VCaP (cell line): ENCODE data around the gene ADARB2.

Experiments
- H3K27ac ChIP-seq: fragments of 450-650 bp; 2 replicates; pipeline ENCODE4 v1.5.1; 2017
- TF ChIP-seq, protein P1 (sequence below): fragments of 450-650 bp; conservative IDR thresholded peaks from 2 replicates; pipeline ENCODE4 v1.5.1; 2017; ENCODE audit warnings: mild to moderate bottlenecking, moderate library complexity

Gene ADARB2

GRCh38 chr10:1573981-1574380 is 163.3 kb downstream of the ADARB2 start:
- TF ChIP-seq, protein P1, sequence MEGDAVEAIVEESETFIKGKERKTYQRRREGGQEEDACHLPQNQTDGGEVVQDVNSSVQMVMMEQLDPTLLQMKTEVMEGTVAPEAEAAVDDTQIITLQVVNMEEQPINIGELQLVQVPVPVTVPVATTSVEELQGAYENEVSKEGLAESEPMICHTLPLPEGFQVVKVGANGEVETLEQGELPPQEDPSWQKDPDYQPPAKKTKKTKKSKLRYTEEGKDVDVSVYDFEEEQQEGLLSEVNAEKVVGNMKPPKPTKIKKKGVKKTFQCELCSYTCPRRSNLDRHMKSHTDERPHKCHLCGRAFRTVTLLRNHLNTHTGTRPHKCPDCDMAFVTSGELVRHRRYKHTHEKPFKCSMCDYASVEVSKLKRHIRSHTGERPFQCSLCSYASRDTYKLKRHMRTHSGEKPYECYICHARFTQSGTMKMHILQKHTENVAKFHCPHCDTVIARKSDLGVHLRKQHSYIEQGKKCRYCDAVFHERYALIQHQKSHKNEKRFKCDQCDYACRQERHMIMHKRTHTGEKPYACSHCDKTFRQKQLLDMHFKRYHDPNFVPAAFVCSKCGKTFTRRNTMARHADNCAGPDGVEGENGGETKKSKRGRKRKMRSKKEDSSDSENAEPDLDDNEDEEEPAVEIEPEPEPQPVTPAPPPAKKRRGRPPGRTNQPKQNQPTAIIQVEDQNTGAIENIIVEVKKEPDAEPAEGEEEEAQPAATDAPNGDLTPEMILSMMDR = no peak

GRCh38 chr10:1573334-1573969 is 163.9 kb downstream of the ADARB2 start:
- peak overlapping the region; percentile 67; the same call in 1 of the 2 replicates for H3K27ac ChIP-seq
- TF ChIP-seq, protein P1 = no peak

More at GRCh38 chr10:1573981-1574380, 163.3 kb downstream of the ADARB2 start:
- H3K27ac ChIP-seq = no peak overlapping the region

- TF ChIP-seq, protein P1 = no peak
- peak overlapping the region; percentile 67 for H3K27ac ChIP-seq
Observed at GRCh38 chr10:1572519-1573333, 164.6 kb downstream of the ADARB2 start.

GRCh38 chr10:1571587-1572237 is 165.6 kb downstream of the ADARB2 start:
- TF ChIP-seq, protein P1 = no peak
- peak overlapping the region; percentile 67; the same call in 1 of the 2 replicates for H3K27ac ChIP-seq

- H3K27ac ChIP-seq = no peak overlapping the region
- TF ChIP-seq, protein P1 = no peak
Observed at GRCh38 chr10:1570416-1571051, 166.8 kb downstream of the ADARB2 start.

- H3K27ac ChIP-seq = no peak overlapping the region
- TF ChIP-seq, protein P1 = no peak
Observed at GRCh38 chr10:1569208-1569607, 168.1 kb downstream of the ADARB2 start.
